ENCODE measurements around the gene CCDC39. TPM values are rescaled to one million over a fixed set of nuclear protein-coding genes. Genes with fewer than 3 reads are reported as not detected.

The CCDC39 gene
- total and polyA plus RNA-seq, 9 of the 15 experiments (the other 6 are each of a cell fraction or from before 2014, with no cell fraction given): not detected

- TF ChIP-seq ZNF318 (IDR thresholded peaks at IDR 0.05; ENCODE audit: borderline replicate concordance in 1 of 2, low read depth in 1 of 2) (no peak), STAT6 (CRISPR knock-in tag; IDR thresholded peaks at IDR 0.05) (peak; percentile 60; the same call in 1 of the 2 replicates), EWSR1 (IDR thresholded peaks at IDR 0.05; ENCODE audit: borderline replicate concordance, low read depth, partially characterized antibody) (no peak), POLR2AphosphoS5 (IDR thresholded peaks at IDR 0.05; ENCODE audit: control insufficient read depth, insufficient read depth, low read depth, low read length) (peak; percentile 79), ZNF586 (CRISPR knock-in tag; conservative IDR thresholded peaks at IDR 0.05) (no peak), FOXJ2 (tag; IDR thresholded peaks at IDR 0.05) (peak; percentile 49; the same call in 1 of the 2 replicates), SMARCA5 (IDR thresholded peaks at IDR 0.05) (no peak), ZNF584 (CRISPR knock-in tag; IDR thresholded peaks at IDR 0.05; ENCODE audit: low read depth) (peak; percentile 79; the same call in 1 of the 2 replicates), ELK3 (CRISPR knock-in tag; IDR thresholded peaks at IDR 0.05) (no peak), ZNF217 (CRISPR knock-in tag; IDR thresholded peaks at IDR 0.05) (no peak), PREB (CRISPR knock-in tag; IDR thresholded peaks at IDR 0.05) (no peak), CAMTA2 (CRISPR knock-in tag; conservative IDR thresholded peaks at IDR 0.05) (no peak), SMARCE1 (IDR thresholded peaks at IDR 0.05) (no peak)
Measured at GRCh38 chr3:180601688-180602666, 77.3 kb downstream of the CCDC39 start, which contains the start of gene TTC14 (continued).

All from K562 (cell line).